ENCODE measurements around the gene LRRC61. TPM values are rescaled to one million over a fixed set of nuclear protein-coding genes. Genes with fewer than 3 reads are reported as not detected.
"Not testable (repeated sequence)": the region's sequence is repeated elsewhere in the genome, so short reads cannot be mapped to it uniquely, and the experiment has no call there.

LRRC61 gene
- polyA plus RNA-seq, 1 of the 3 experiments (the other 2 are of a cell fraction), result 0.99 TPM

DNA sequence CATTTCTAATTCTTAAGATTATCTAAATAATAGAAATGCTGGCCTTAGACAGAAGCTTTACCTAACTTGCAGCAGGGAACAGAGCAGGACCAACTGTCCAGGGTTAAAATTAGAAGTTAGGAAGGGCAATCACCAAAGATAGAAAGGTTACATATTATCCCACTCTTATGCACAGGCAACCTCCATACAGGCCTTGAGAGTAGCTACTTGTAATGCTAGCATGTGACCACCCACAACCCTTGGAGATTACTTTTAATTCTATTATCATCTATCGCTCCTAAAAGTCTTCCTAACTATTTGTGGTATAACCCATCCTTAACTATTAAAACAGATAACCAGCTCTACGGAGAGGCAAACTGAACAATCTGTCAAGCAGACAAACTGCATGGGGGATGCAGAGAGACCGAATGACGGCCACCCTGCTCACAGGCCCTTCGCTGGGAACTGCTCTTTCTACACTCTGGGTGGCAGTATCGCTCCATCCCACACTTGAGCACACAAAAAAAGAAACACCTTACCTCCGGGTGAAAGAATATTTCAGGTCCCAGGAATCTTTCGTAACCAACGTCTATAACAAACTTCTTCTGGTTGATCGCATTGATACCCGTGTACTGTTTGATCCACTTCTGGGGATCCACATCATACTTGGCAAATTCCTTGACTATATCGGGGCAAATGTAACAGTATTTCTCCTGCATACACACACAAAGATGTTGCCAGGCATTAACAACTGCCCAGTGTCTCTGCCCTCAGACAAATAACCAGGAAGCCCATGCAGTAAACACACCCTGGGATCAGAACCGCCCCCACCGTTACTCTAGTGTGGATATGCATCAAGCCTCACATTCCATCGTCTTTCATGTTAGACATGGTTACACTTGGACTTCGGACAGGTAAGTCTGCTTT lies 37.1 kb upstream of the LRRC61 start:
- H2AFZ ChIP-seq (ENCODE audit: low read depth); H3K36me3 ChIP-seq (replicated peaks in 1 of 2; ENCODE audit: control insufficient read depth in 1 of 2, insufficient read depth in 2 of 2, low read length in 1 of 2); H3K4me1 ChIP-seq (ENCODE audit: control insufficient read depth in 1 of 2, insufficient read depth in 2 of 2, low read depth in 1 of 2, low read length in 1 of 2); H3K9me2 ChIP-seq; H3K9ac ChIP-seq; H3F3A ChIP-seq (replicated peaks; ENCODE audit: insufficient read depth); POLR2A ChIA-PET; H3K79me2 ChIP-seq (ENCODE audit: insufficient read depth); H3K4me3 ChIP-seq (ENCODE audit: low read depth in 2 of 2, low read length in 1 of 2); H3K27me3 ChIP-seq (ENCODE audit: insufficient read depth); H3K27ac ChIP-seq (ENCODE audit: low read depth in 2 of 2, low read length in 1 of 2); H4K20me1 ChIP-seq (ENCODE audit: insufficient read depth); H3K9me3 ChIP-seq; H3K4me2 ChIP-seq: not testable (repeated sequence)
- WGBS (ENCODE audit: low lambda C conversion rate), result 47% methylated on average over 16 of the region's 16 CpGs
- CTCF ChIA-PET, result interaction anchor here (0.6 to 1.4 kb wide), 16 partner anchors 26 to 659 kb away, joined by 3 to 7 read pairs (median 3); partner anchors contain the start of gene REPIN1
- DNase-seq, result peak; percentile 32
- TF ChIP-seq RAD21 (IDR thresholded peaks at IDR 0.05; ENCODE audit: low read length) (peak; percentile 67), SMC3 (IDR thresholded peaks at IDR 0.05; ENCODE audit: low read depth, low read length) (peak; percentile 43)
- TF ChIP-seq, protein P1, sequence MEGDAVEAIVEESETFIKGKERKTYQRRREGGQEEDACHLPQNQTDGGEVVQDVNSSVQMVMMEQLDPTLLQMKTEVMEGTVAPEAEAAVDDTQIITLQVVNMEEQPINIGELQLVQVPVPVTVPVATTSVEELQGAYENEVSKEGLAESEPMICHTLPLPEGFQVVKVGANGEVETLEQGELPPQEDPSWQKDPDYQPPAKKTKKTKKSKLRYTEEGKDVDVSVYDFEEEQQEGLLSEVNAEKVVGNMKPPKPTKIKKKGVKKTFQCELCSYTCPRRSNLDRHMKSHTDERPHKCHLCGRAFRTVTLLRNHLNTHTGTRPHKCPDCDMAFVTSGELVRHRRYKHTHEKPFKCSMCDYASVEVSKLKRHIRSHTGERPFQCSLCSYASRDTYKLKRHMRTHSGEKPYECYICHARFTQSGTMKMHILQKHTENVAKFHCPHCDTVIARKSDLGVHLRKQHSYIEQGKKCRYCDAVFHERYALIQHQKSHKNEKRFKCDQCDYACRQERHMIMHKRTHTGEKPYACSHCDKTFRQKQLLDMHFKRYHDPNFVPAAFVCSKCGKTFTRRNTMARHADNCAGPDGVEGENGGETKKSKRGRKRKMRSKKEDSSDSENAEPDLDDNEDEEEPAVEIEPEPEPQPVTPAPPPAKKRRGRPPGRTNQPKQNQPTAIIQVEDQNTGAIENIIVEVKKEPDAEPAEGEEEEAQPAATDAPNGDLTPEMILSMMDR (IDR thresholded peaks at IDR 0.05), result peak; percentile 71

DNA sequence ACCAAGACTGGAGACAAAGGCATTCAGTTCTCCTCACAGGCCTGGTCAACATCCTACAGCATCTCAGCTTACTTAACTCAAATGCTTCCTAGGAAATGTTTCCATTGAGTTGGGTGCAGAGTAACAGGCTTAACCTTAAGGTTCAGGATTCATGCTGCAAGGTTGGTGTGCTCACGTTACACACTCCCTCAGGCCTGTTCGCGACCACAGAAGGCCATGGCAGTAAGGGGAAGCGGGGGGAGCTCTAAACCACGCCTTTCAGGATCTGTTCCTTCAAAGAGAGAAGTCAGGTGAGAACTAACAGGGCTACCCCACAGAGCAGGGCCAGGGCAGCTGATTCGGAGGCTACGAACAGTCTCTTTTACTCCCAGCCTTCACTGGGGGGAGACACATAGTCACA lies 35.3 kb upstream of the LRRC61 start:
- H3K4me3 ChIP-seq (ENCODE audit: low read depth in 2 of 2, low read length in 1 of 2); H3K9me3 ChIP-seq; H3K9ac ChIP-seq; H3K4me2 ChIP-seq; H3F3A ChIP-seq (replicated peaks; ENCODE audit: insufficient read depth); H3K4me1 ChIP-seq (ENCODE audit: control insufficient read depth in 1 of 2, insufficient read depth in 2 of 2, low read depth in 1 of 2, low read length in 1 of 2); H3K79me2 ChIP-seq (ENCODE audit: insufficient read depth); H2AFZ ChIP-seq (ENCODE audit: low read depth); H3K9me2 ChIP-seq; H3K27ac ChIP-seq (ENCODE audit: low read depth in 2 of 2, low read length in 1 of 2); POLR2A ChIA-PET; H3K36me3 ChIP-seq (replicated peaks in 1 of 2; ENCODE audit: control insufficient read depth in 1 of 2, insufficient read depth in 2 of 2, low read length in 1 of 2); DNase-seq; H4K20me1 ChIP-seq (ENCODE audit: insufficient read depth); H3K27me3 ChIP-seq (ENCODE audit: insufficient read depth): not testable (repeated sequence)
- 80% methylated on average over 7 of the region's 7 CpGs for WGBS (ENCODE audit: low lambda C conversion rate)
- CTCF ChIA-PET, result interaction anchor here (1.4 kb wide), 1 partner anchor 132 kb away, joined by 3 read pairs; no protein-coding TSS in a partner anchor

DNA sequence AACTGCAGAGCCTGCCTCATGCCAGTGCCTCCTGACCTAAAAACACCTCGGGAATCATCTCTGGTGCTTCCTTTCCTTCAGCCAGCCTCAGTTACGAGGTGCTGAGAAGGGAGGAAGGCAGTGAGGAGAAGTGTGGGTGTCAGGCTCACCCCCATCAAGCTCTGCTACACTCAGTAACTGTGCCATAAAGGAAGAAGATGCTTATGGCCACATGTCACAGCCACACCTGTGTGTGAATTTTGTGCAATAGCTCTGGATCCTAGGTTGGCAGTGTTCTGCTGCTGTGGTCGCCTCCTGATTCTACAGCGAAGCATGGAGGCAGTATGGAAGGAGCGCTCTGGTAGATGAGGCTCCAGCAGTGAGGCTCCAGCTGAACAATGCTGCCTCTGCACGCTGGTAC lies 34.3 kb upstream of the LRRC61 start:
- H3K36me3 ChIP-seq (replicated peaks in 1 of 2; ENCODE audit: control insufficient read depth in 1 of 2, insufficient read depth in 2 of 2, low read length in 1 of 2); H2AFZ ChIP-seq (ENCODE audit: low read depth); H3K9me3 ChIP-seq; H3K9me2 ChIP-seq; DNase-seq; H3K4me1 ChIP-seq (ENCODE audit: control insufficient read depth in 1 of 2, insufficient read depth in 2 of 2, low read depth in 1 of 2, low read length in 1 of 2); H3K79me2 ChIP-seq (ENCODE audit: insufficient read depth); CTCF ChIA-PET; H3K27me3 ChIP-seq (ENCODE audit: insufficient read depth); H4K20me1 ChIP-seq (ENCODE audit: insufficient read depth); H3K9ac ChIP-seq; POLR2A ChIA-PET; H3K27ac ChIP-seq (ENCODE audit: low read depth in 2 of 2, low read length in 1 of 2); H3F3A ChIP-seq (replicated peaks; ENCODE audit: insufficient read depth); H3K4me2 ChIP-seq; H3K4me3 ChIP-seq (ENCODE audit: low read depth in 2 of 2, low read length in 1 of 2): not testable (repeated sequence)
- WGBS (ENCODE audit: low lambda C conversion rate), result 58% methylated on average over 6 of the region's 6 CpGs

DNA sequence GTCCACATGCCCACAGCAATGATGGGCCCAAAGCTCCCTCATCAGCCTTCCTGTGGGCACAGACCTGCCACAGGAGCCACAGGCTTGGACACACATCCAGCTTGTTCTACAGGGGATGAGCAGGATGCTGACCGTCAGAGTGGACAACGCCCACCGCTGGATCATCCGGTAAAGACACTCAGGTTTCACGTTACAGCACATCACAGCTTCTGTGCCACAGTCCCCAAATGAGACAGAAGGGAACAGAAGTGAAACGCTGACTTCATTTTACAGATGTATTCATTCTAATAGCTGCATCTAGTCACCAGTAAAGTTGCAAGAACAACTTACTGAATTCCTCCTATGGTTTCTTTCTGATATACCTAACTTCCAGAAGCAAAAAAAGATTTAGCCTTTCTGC lies 32.8 kb upstream of the LRRC61 start:
- H3K36me3 ChIP-seq (replicated peaks in 1 of 2; ENCODE audit: control insufficient read depth in 1 of 2, insufficient read depth in 2 of 2, low read length in 1 of 2); H2AFZ ChIP-seq (ENCODE audit: low read depth); POLR2A ChIA-PET; H3K9me3 ChIP-seq; H3K9me2 ChIP-seq; H3K9ac ChIP-seq; H3K79me2 ChIP-seq (ENCODE audit: insufficient read depth); H3F3A ChIP-seq (replicated peaks; ENCODE audit: insufficient read depth); H3K27me3 ChIP-seq (ENCODE audit: insufficient read depth); H3K4me2 ChIP-seq; DNase-seq; H4K20me1 ChIP-seq (ENCODE audit: insufficient read depth); H3K4me1 ChIP-seq (ENCODE audit: control insufficient read depth in 1 of 2, insufficient read depth in 2 of 2, low read depth in 1 of 2, low read length in 1 of 2); CTCF ChIA-PET; H3K27ac ChIP-seq (ENCODE audit: low read depth in 2 of 2, low read length in 1 of 2); H3K4me3 ChIP-seq (ENCODE audit: low read depth in 2 of 2, low read length in 1 of 2): not testable (repeated sequence)
- WGBS (ENCODE audit: low lambda C conversion rate), result 89% methylated on average over 6 of the region's 6 CpGs

DNA sequence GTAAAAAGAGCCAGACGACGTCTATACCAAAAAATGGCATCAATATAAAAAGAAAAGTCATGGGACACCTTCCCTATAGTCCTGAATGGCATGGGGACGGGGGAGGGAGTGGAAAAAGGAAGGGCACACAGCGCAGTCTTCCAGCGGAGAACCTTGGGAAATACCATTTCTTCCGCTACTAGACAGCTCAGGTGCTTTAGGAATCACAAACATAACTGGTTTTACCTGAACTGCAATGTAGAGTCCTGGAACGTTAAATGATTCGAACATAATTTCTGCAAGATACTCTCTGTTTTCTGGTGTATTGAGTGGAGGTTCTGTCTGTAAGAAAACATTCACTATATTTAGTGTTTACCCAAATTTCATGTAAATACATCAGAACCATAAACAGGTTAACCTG lies 28.1 kb upstream of the LRRC61 start:
- H4K20me1 ChIP-seq (ENCODE audit: insufficient read depth); H3F3A ChIP-seq (replicated peaks; ENCODE audit: insufficient read depth); H3K27me3 ChIP-seq (ENCODE audit: insufficient read depth); H3K9me3 ChIP-seq; CTCF ChIA-PET; H2AFZ ChIP-seq (ENCODE audit: low read depth); H3K27ac ChIP-seq (ENCODE audit: low read depth in 2 of 2, low read length in 1 of 2); H3K4me2 ChIP-seq; H3K4me1 ChIP-seq (ENCODE audit: control insufficient read depth in 1 of 2, insufficient read depth in 2 of 2, low read depth in 1 of 2, low read length in 1 of 2); POLR2A ChIA-PET; DNase-seq; H3K4me3 ChIP-seq (ENCODE audit: low read depth in 2 of 2, low read length in 1 of 2); H3K79me2 ChIP-seq (ENCODE audit: insufficient read depth); H3K9ac ChIP-seq; H3K9me2 ChIP-seq; H3K36me3 ChIP-seq (replicated peaks in 1 of 2; ENCODE audit: control insufficient read depth in 1 of 2, insufficient read depth in 2 of 2, low read length in 1 of 2): not testable (repeated sequence)
- 77% methylated on average over 8 of the region's 8 CpGs for WGBS (ENCODE audit: low lambda C conversion rate)
